GM12874 (cell line): ENCODE data around the gene ZC3H14.

Experiments used
- CTCF ChIP-seq: IDR thresholded peaks from 2 replicates; pipeline ENCODE4 v1.5.1; 2011; ENCODE audit warnings: low read depth, mild to moderate bottlenecking, control low read depth, low read length, moderate library complexity; ENCODE audit not compliant: insufficient read depth

The ZC3H14 gene

GRCh38 chr14:88612981-88613380 is 50.1 kb downstream of the ZC3H14 start:
- no peak for TF ChIP-seq CTCF

- TF ChIP-seq CTCF = no peak
Measured at GRCh38 chr14:88613552-88614010, 50.7 kb downstream of the ZC3H14 start.

GRCh38 chr14:88614218-88614907 is 51.5 kb downstream of the ZC3H14 start:
- no peak for TF ChIP-seq CTCF

- TF ChIP-seq CTCF = no peak
Measured at GRCh38 chr14:88616697-88617096, 53.9 kb downstream of the ZC3H14 start.

GRCh38 chr14:88617479-88617878 is 54.6 kb downstream of the ZC3H14 start:
- TF ChIP-seq CTCF = no peak

- TF ChIP-seq CTCF = no peak
Measured at GRCh38 chr14:88618476-88618875, 55.6 kb downstream of the ZC3H14 start.

- no peak for TF ChIP-seq CTCF
Measured at GRCh38 chr14:88621100-88621499, 58.3 kb downstream of the ZC3H14 start.
